WTC11 (cell line): ENCODE data around the gene ZNF112.

Source experiments
- ARID4B ChIP-seq: sonication (generic); formaldehyde crosslinking; IDR thresholded peaks from 2 replicates; pipeline ENCODE4 v1.8.0; 2023; ENCODE audit warnings: missing genetic modification reagents, mild to moderate bottlenecking, borderline replicate concordance
- ATF1 ChIP-seq: sonication (generic); formaldehyde crosslinking; IDR thresholded peaks from 2 replicates; pipeline ENCODE4 v1.8.1; 2023; ENCODE audit warnings: mild to moderate bottlenecking, moderate library complexity, missing genetic modification reagents
- CBFB ChIP-seq: sonication (generic); formaldehyde crosslinking; IDR thresholded peaks from 2 replicates; pipeline ENCODE4 v1.8.1; 2022; ENCODE audit warnings: mild to moderate bottlenecking, low read depth, missing genetic modification reagents
- SMAD3 ChIP-seq: sonication (generic); formaldehyde crosslinking; IDR thresholded peaks from 2 replicates; pipeline ENCODE4 v1.8.0; 2022; ENCODE audit warnings: missing genetic modification reagents, mild to moderate bottlenecking, borderline replicate concordance
- SP1 ChIP-seq: sonication (generic); formaldehyde crosslinking; conservative IDR thresholded peaks from 2 replicates; pipeline ENCODE4 v1.8.1; 2022; ENCODE audit warnings: missing genetic modification reagents
- USF2 ChIP-seq: sonication (generic); formaldehyde crosslinking; IDR thresholded peaks from 2 replicates; pipeline ENCODE4 v1.8.1; 2023; ENCODE audit warnings: mild to moderate bottlenecking, missing genetic modification reagents, moderate library complexity
- TF ChIP-seq, protein P1 (sequence below): fragments of 200-600 bp; IDR thresholded peaks from 2 replicates; pipeline ENCODE4 v1.8.0; 2022; ENCODE audit warnings: antibody characterized with exemption

- TF ChIP-seq USF2 (no peak), SMAD3 (CRISPR knock-in tag) (no peak), ARID4B (CRISPR knock-in tag) (no peak), SP1 (CRISPR knock-in tag) (no peak), ATF1 (CRISPR knock-in tag) (no peak), CBFB (CRISPR knock-in tag) (no peak)
- TF ChIP-seq, protein P1, sequence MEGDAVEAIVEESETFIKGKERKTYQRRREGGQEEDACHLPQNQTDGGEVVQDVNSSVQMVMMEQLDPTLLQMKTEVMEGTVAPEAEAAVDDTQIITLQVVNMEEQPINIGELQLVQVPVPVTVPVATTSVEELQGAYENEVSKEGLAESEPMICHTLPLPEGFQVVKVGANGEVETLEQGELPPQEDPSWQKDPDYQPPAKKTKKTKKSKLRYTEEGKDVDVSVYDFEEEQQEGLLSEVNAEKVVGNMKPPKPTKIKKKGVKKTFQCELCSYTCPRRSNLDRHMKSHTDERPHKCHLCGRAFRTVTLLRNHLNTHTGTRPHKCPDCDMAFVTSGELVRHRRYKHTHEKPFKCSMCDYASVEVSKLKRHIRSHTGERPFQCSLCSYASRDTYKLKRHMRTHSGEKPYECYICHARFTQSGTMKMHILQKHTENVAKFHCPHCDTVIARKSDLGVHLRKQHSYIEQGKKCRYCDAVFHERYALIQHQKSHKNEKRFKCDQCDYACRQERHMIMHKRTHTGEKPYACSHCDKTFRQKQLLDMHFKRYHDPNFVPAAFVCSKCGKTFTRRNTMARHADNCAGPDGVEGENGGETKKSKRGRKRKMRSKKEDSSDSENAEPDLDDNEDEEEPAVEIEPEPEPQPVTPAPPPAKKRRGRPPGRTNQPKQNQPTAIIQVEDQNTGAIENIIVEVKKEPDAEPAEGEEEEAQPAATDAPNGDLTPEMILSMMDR: no peak
Observed at GRCh38 chr19:44282846-44283245, 73.6 kb downstream of the ZNF112 start.
